SJSA1 (cell line): Measurements from ENCODE around the gene DAAM1. TPM values are rescaled to one million over a fixed set of nuclear protein-coding genes. Genes with fewer than 3 reads are reported as not detected.

Source experiments
- DNase-seq, 2 experiments: peaks; one replicate each; pipeline ENCODE4 v3.0.0-alpha.2; 2015 to 2020; ENCODE audit warnings: low spot score in 2 of 2, low read depth in 1 of 2
- H3K27ac ChIP-seq: fragments of 250-450 bp; sonication (Bioruptor Pico); 2 replicates; pipeline ENCODE4 v1.5.1; 2020; ENCODE audit warnings: mild to moderate bottlenecking, moderate library complexity
- H3K27me3 ChIP-seq: fragments of 250-450 bp; sonication (Bioruptor Pico); replicated peaks from 2 replicates; pipeline ENCODE4 v1.5.1; 2020; ENCODE audit warnings: mild to moderate bottlenecking, moderate library complexity
- H3K36me3 ChIP-seq: fragments of 250-450 bp; sonication (Bioruptor Pico); 2 replicates; pipeline ENCODE4 v1.5.1; 2020; ENCODE audit warnings: mild to moderate bottlenecking
- H3K4me1 ChIP-seq: fragments of 250-450 bp; sonication (Bioruptor Pico); replicated peaks from 2 replicates; pipeline ENCODE4 v1.6.1; 2021; ENCODE audit warnings: mild to moderate bottlenecking
- H3K4me3 ChIP-seq: fragments of 250-450 bp; sonication (Bioruptor Pico); 2 replicates; pipeline ENCODE4 v1.5.1; 2020; ENCODE audit warnings: mild to moderate bottlenecking
- H3K9me3 ChIP-seq: fragments of 250-450 bp; sonication (Bioruptor Pico); replicated peaks from 2 replicates; pipeline ENCODE4 v1.5.1; 2020; ENCODE audit warnings: mild to moderate bottlenecking
- total RNA-seq: library from RNA; depleted of rRNA; stranded (reverse); fragments of >200 nt; shearing (Covaris generic); gene quantifications from 2 replicates; pipeline ENCODE4 v1.2.3, GENCODE V29; 2014

Gene DAAM1
- total RNA-seq, 1 experiment from 2014 or later, result 13.7 TPM

GRCh38 chr14:59277659-59278058, 89.2 kb downstream of the DAAM1 start:
- Histone ChIP-seq H3K27ac (peak overlapping the region; percentile 97), H3K4me1 (peaks cover 55% of the 10 kb centered on the region)

DNA sequence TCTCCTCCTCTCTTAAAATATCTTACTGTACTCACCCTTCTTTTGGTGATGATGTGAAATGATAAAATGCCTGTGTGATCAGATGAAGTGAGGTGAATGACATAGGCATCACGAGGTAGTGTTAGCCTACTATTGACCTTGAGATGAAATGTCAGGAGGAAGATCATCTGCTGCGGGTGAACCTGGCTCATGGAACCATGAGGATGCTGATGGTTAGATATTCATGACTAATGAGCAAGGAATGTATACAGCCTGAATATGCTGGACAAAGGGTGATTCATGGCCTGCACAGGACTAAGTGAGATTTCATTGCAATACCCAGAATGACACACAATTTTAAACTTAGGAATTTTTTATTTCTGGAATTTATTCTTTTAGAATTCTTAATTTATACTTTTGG, 89.6 kb downstream of the DAAM1 start:
- H3K9me3 ChIP-seq, result no peaks in the 10 kb centered on the region
- no peak overlapping the region for H3K4me3 ChIP-seq
- peak overlapping the region; percentile 97 for H3K27ac ChIP-seq
- DNase-seq, result peak; percentile 81 to 84
- H3K27me3 ChIP-seq, result no peaks in the 10 kb centered on the region
- no peaks in the 10 kb centered on the region for H3K36me3 ChIP-seq
- H3K4me1 ChIP-seq, result peaks cover 56% of the 10 kb centered on the region

More at GRCh38 chr14:59277659-59278058, 89.2 kb downstream of the DAAM1 start:
- H3K4me3 ChIP-seq, result no peak overlapping the region
- H3K27me3 ChIP-seq, result no peaks in the 10 kb centered on the region
- no peaks in the 10 kb centered on the region for H3K36me3 ChIP-seq
- no peak for DNase-seq
- no peaks in the 10 kb centered on the region for H3K9me3 ChIP-seq

DNA sequence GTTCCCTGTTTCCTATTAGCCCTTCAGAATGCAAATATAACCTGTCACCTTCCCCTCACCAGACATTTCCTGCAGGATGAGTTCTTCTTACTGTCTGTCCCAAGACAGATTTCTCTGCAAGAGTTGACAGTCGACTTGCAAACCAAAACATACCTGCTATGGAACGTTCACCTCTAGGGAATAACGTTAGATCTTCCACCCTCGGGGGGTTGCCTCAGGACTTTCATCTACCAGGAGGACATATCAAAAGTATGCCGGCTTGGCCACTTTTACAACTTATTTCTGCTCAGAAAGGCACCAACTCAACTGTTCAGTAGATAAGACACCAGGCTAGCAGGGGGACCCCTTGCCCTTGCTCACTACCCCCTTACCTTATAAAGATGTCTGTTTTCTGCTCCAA, 92.5 kb downstream of the DAAM1 start:
- H3K36me3 ChIP-seq, result no peaks in the 10 kb centered on the region
- no peaks in the 10 kb centered on the region for H3K27me3 ChIP-seq
- H3K9me3 ChIP-seq, result no peaks in the 10 kb centered on the region
- peaks cover 45% of the 10 kb centered on the region for H3K4me1 ChIP-seq
- no peak for DNase-seq
- H3K4me3 ChIP-seq, result no peak overlapping the region
- no peak overlapping the region for H3K27ac ChIP-seq

DNA sequence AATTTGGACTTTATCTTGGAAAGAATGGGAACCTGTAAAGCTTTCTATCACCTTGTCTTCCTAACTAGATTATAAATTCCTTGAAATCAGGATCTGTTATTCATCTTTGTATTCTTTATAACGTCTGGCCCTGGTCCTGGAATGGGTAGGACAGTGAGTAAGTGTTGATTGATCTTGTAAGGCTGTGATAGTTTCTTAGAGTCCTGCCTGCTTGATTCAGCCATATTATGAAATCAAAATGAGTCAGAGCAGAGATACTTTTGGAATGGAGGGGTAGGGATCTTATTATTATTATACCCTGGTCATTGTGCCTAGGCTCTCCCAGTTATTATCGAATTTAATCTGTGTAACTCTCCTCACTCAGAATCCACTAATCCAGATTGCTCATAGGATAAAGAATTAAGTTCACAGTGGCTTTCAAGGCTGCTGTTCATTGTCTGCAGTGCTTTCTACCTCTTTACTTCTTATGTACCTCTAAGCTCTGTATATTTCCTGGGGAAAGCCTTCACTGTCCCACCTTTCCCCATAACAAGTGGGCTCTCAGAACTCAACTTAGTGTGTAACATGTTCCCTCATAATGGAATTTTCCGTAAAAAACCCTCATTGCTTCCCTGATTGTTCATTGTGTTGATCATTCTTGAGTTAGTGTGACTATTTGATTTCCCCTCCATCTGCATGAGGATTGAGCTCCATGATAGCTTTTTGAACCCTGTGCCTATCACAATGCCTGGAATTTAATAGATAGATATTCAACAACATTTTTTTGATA, 93.3 kb downstream of the DAAM1 start:
- H3K4me3 ChIP-seq, result no peak overlapping the region
- no peaks in the 10 kb centered on the region for H3K27me3 ChIP-seq
- H3K27ac ChIP-seq, result no peak overlapping the region
- no peaks in the 10 kb centered on the region for H3K9me3 ChIP-seq
- no peaks in the 10 kb centered on the region for H3K36me3 ChIP-seq
- H3K4me1 ChIP-seq, result peaks cover 37% of the 10 kb centered on the region
- DNase-seq, result no peak

GRCh38 chr14:59282378-59282765, 93.9 kb downstream of the DAAM1 start:
- H3K36me3 ChIP-seq, result no peaks in the 10 kb centered on the region
- no peaks in the 10 kb centered on the region for H3K9me3 ChIP-seq
- no peak overlapping the region for H3K27ac ChIP-seq
- H3K4me1 ChIP-seq, result peaks cover 32% of the 10 kb centered on the region
- no peak overlapping the region for H3K4me3 ChIP-seq
- no peak for DNase-seq
- no peaks in the 10 kb centered on the region for H3K27me3 ChIP-seq

- no peaks in the 10 kb centered on the region for H3K27me3 ChIP-seq
- H3K36me3 ChIP-seq, result no peaks in the 10 kb centered on the region
- H3K4me3 ChIP-seq, result no peak overlapping the region
- no peak overlapping the region for H3K27ac ChIP-seq
- peaks cover 24% of the 10 kb centered on the region for H3K4me1 ChIP-seq
- DNase-seq, result no peak
- no peaks in the 10 kb centered on the region for H3K9me3 ChIP-seq
These were observed 94.9 kb downstream of the DAAM1 start for GRCh38 chr14:59283361-59283760.

- H3K27ac ChIP-seq, result no peak overlapping the region
These were observed 95.6 kb downstream of the DAAM1 start for GRCh38 chr14:59284059-59284458.

DNA sequence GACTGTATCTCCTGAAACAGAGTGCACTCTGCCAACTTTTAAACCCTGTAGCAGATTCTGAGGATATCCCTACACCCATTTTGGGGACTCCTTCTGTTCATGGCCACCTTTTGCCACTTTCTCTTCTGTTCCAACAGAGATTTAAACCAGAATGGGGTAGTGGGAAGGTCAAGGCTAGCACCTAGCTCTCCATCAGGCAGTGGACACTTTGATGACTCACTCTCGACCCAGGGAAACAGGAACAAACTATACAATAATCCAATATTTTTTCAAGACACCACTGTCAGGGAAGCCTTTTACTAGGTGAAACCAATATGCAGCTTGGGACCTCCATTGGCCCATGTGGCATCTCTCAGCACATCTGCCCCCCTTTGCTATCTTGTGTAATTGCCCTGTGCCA, 103.6 kb downstream of the DAAM1 start:
- Histone ChIP-seq H3K9me3 (no peaks in the 10 kb centered on the region), H3K27me3 (no peaks in the 10 kb centered on the region), H3K4me1 (peaks cover 21% of the 10 kb centered on the region), H3K27ac (no peak overlapping the region), H3K36me3 (peaks cover 3% of the 10 kb centered on the region; the same call in 1 of the 2 replicates), H3K4me3 (no peak overlapping the region)
- DNase-seq, result no peak

More at GRCh38 chr14:59284059-59284458, 95.6 kb downstream of the DAAM1 start:
- Histone ChIP-seq H3K4me1 (peaks cover 17% of the 10 kb centered on the region), H3K9me3 (no peaks in the 10 kb centered on the region), H3K27me3 (no peaks in the 10 kb centered on the region), H3K4me3 (no peak overlapping the region), H3K36me3 (no peaks in the 10 kb centered on the region)
- DNase-seq, result no peak

DNA sequence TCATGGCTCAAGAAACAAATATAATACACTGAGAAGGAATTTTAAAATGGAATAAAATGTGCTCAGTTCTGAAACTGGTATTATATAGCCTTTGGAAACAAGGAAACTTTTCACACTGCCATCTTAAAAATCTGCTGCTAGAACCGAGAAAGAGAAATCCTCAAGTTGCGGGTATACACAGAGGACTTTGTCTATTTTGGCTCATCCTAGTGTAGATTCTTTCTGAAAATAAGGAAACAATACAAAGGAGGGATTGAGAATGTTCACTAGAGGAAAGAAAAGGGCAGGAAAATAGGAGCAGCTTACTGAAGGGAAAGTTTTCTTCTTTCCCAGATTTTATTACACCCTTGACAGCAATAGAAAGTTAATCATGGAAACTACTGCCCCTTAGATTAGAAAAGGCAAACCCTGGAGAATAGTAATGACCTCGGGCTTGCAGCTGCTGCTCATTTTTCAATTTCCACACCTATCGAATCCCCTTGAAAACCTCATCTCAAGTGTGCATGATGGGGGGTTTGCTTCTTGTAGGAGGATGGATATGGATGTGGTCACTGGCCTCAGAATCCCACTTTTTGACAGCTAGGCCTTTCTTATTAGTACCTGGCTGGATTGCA, 104.6 kb downstream of the DAAM1 start:
- Histone ChIP-seq H3K27ac (no peak overlapping the region), H3K9me3 (no peaks in the 10 kb centered on the region), H3K4me3 (no peak overlapping the region), H3K27me3 (no peaks in the 10 kb centered on the region), H3K4me1 (peaks cover 25% of the 10 kb centered on the region), H3K36me3 (peaks cover 3% of the 10 kb centered on the region; the same call in 1 of the 2 replicates)
- DNase-seq, result no peak

GRCh38 chr14:59293935-59294661, 105.6 kb downstream of the DAAM1 start:
- Histone ChIP-seq H3K9me3 (no peaks in the 10 kb centered on the region), H3K4me1 (peaks cover 25% of the 10 kb centered on the region), H3K36me3 (peaks cover 3% of the 10 kb centered on the region; the same call in 1 of the 2 replicates), H3K27ac (peak overlapping the region; percentile 30), H3K4me3 (no peak overlapping the region), H3K27me3 (no peaks in the 10 kb centered on the region)
- DNase-seq, result no peak

GRCh38 chr14:59294662-59294992, 106.2 kb downstream of the DAAM1 start:
- H3K36me3 ChIP-seq, result peaks cover 3% of the 10 kb centered on the region; the same call in 1 of the 2 replicates
- H3K4me3 ChIP-seq, result no peak overlapping the region
- DNase-seq, result peak in 1 of 2 experiments; percentile 74
- H3K27me3 ChIP-seq, result no peaks in the 10 kb centered on the region
- peaks cover 25% of the 10 kb centered on the region for H3K4me1 ChIP-seq
- peak overlapping the region; percentile 30 for H3K27ac ChIP-seq
- no peaks in the 10 kb centered on the region for H3K9me3 ChIP-seq

DNA sequence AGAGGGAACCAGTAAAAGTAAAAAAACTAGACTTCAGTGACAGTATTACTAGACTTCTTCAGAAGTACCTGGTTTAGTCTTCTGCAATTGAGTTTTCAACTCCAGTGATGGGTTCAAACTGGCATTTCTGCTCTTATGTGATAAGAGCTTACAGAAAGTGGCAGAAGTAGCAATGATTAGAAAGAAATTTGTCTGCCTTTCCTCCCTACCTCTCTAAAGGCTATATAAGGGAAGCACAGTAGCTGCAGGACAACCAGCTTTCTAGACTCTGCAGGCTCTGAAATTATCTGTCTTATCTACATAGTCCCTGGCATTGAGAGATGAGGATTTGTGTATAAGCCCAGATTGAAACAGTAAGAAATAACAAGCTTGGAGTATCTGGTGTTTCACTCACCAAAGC, 107.5 kb downstream of the DAAM1 start:
- no peak overlapping the region for H3K27ac ChIP-seq
- peaks cover 25% of the 10 kb centered on the region for H3K4me1 ChIP-seq
- no peak for DNase-seq
- H3K4me3 ChIP-seq, result no peak overlapping the region
- no peaks in the 10 kb centered on the region for H3K9me3 ChIP-seq
- no peaks in the 10 kb centered on the region for H3K27me3 ChIP-seq
- H3K36me3 ChIP-seq, result peaks cover 3% of the 10 kb centered on the region; the same call in 1 of the 2 replicates

GRCh38 chr14:59296508-59296907, 108.0 kb downstream of the DAAM1 start:
- Histone ChIP-seq H3K36me3 (peaks cover 3% of the 10 kb centered on the region; the same call in 1 of the 2 replicates), H3K4me1 (peaks cover 25% of the 10 kb centered on the region), H3K27ac (no peak overlapping the region), H3K27me3 (no peaks in the 10 kb centered on the region), H3K4me3 (no peak overlapping the region), H3K9me3 (no peaks in the 10 kb centered on the region)
- DNase-seq, result no peak
